Measurements from ENCODE around the gene YKT6. TPM values are rescaled to one million over a fixed set of nuclear protein-coding genes. Genes with fewer than 3 reads are reported as not detected.

YKT6 gene
- total and polyA plus RNA-seq, 2 experiments from 2014 or later: 75.7 to 86.9 TPM

DNA sequence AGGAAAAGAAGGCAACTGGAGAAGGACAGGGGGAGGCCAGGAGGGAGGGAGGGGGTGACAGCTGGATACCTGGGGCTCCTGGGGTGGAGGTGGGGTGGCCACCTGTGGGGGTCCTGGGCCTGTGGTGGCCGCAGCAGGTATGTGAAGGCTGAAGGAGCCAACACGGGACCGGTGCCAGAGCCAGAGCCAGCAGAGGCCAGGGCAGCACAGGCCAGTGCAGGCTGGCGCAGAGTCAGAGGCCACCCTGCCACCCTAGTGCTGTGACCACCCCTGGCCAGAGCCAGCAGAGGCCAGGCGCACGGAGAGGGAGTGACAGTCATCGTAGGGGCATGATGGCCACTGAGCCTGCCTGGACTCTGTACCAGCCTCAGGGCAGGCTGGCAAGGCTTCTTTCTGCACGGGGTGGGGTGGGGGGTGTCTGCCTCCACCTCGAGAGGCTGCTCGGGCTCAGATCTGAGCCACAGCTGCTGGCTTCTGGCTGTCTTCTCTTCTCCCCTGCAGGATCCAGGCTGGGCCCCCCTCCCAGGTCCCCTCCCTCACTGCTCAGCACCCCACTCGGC lies 28.8 kb downstream of the YKT6 start:
- Histone ChIP-seq H3K36me3 (replicated peaks; ENCODE audit: insufficient read depth, low read depth) (no peaks in the 10 kb centered on the region), H3K9me3 (ENCODE audit: low read depth) (no peaks in the 10 kb centered on the region), H2AFZ (no peak overlapping the region), H3K4me3 (no peak overlapping the region), H3K4me1 (ENCODE audit: insufficient read depth) (no peaks in the 10 kb centered on the region), H4K20me1 (ENCODE audit: insufficient read depth, poor library complexity, severe bottlenecking) (no peaks in the 10 kb centered on the region), H3K9me2 (replicated peaks; ENCODE audit: insufficient read depth) (no peaks in the 10 kb centered on the region), H3K4me2 (no peak overlapping the region), H3K79me2 (no peaks in the 10 kb centered on the region), H3K27me3 (no peaks in the 10 kb centered on the region), H3K27ac (no peak overlapping the region)
- WGBS (ENCODE audit: low lambda C conversion rate, missing lambda C conversion rate): 87% methylated on average over 11 of the region's 11 CpGs
- DNase-seq (ENCODE audit: low spot score): no peak
- no peak for TF ChIP-seq CTCF (IDR thresholded peaks at IDR 0.05; ENCODE audit: poor library complexity)
- no peak for TF ChIP-seq EZH2phosphoT487 (IDR thresholded peaks at IDR 0.05; ENCODE audit: low read depth, severe bottlenecking, unreplicated experiment)
- TF ChIP-seq EZH2 (IDR thresholded peaks at IDR 0.05; ENCODE audit: borderline replicate concordance): no peak

- Histone ChIP-seq H3K79me2 (no peaks in the 10 kb centered on the region), H3K27ac (no peak overlapping the region), H3K27me3 (no peaks in the 10 kb centered on the region), H3K9me3 (ENCODE audit: low read depth) (no peaks in the 10 kb centered on the region), H3K4me3 (no peak overlapping the region), H2AFZ (no peak overlapping the region), H3K36me3 (replicated peaks; ENCODE audit: insufficient read depth, low read depth) (no peaks in the 10 kb centered on the region), H3K4me1 (ENCODE audit: insufficient read depth) (no peaks in the 10 kb centered on the region), H3K4me2 (no peak overlapping the region), H3K9me2 (replicated peaks; ENCODE audit: insufficient read depth) (no peaks in the 10 kb centered on the region), H4K20me1 (ENCODE audit: insufficient read depth, poor library complexity, severe bottlenecking) (no peaks in the 10 kb centered on the region)
- DNase-seq (ENCODE audit: low spot score): no peak
- WGBS (ENCODE audit: low lambda C conversion rate, missing lambda C conversion rate): 88% methylated on average over 7 of the region's 7 CpGs
- TF ChIP-seq EZH2 (IDR thresholded peaks at IDR 0.05; ENCODE audit: borderline replicate concordance) (no peak), EZH2phosphoT487 (IDR thresholded peaks at IDR 0.05; ENCODE audit: low read depth, severe bottlenecking, unreplicated experiment) (no peak), CTCF (IDR thresholded peaks at IDR 0.05; ENCODE audit: poor library complexity) (no peak)
These were observed 29.5 kb downstream of the YKT6 start for GRCh38 chr7:44230286-44230685.

- no peak overlapping the region for H2AFZ ChIP-seq
- no peak overlapping the region for H3K4me2 ChIP-seq
- WGBS (ENCODE audit: low lambda C conversion rate, missing lambda C conversion rate): 92% methylated on average over 12 of the region's 12 CpGs
- no peak overlapping the region for H3K4me3 ChIP-seq
- H3K27me3 ChIP-seq: no peaks in the 10 kb centered on the region
- no peaks in the 10 kb centered on the region for H4K20me1 ChIP-seq (ENCODE audit: insufficient read depth, poor library complexity, severe bottlenecking)
- no peaks in the 10 kb centered on the region for H3K36me3 ChIP-seq (replicated peaks; ENCODE audit: insufficient read depth, low read depth)
- H3K79me2 ChIP-seq: no peaks in the 10 kb centered on the region
- no peak overlapping the region for H3K27ac ChIP-seq
- no peaks in the 10 kb centered on the region for H3K9me2 ChIP-seq (replicated peaks; ENCODE audit: insufficient read depth)
- TF ChIP-seq CTCF (IDR thresholded peaks at IDR 0.05; ENCODE audit: poor library complexity): no peak
- TF ChIP-seq EZH2phosphoT487 (IDR thresholded peaks at IDR 0.05; ENCODE audit: low read depth, severe bottlenecking, unreplicated experiment): no peak
- TF ChIP-seq EZH2 (IDR thresholded peaks at IDR 0.05; ENCODE audit: borderline replicate concordance): no peak
- no peaks in the 10 kb centered on the region for H3K4me1 ChIP-seq (ENCODE audit: insufficient read depth)
- no peaks in the 10 kb centered on the region for H3K9me3 ChIP-seq (ENCODE audit: low read depth)
- DNase-seq (ENCODE audit: low spot score): no peak
These were observed 30.3 kb downstream of the YKT6 start for GRCh38 chr7:44231088-44231487.
